ENCODE data around the gene RNASE13.
A peak's percentile ranks its signal among the peaks of the same experiment; 100 is the strongest.

Gene RNASE13

GRCh38 chr14:21030531-21030930 lies 4.1 kb downstream of the RNASE13 start:
- no peak for TF ChIP-seq FOXP2 (optimal IDR thresholded peaks at IDR 0.05; ENCODE audit: control extremely low read depth, extremely low read length, insufficient read depth)
- TF ChIP-seq POLR2AphosphoS5 (IDR thresholded peaks at IDR 0.05; ENCODE audit: borderline replicate concordance, low read depth, low read length): no peak
- TF ChIP-seq EZH2 (IDR thresholded peaks at IDR 0.05): no peak
- Histone ChIP-seq H3K9me3 (ENCODE audit: low read depth, low read length) (no peaks in the 10 kb centered on the region), H3K9ac (ENCODE audit: insufficient read length) (no peak overlapping the region), H3K36me3 (ENCODE audit: insufficient read depth, low read length) (no peaks in the 10 kb centered on the region), H3K27ac (no peak overlapping the region), H3K4me3 (no peak overlapping the region)
- DNase-seq (ENCODE audit: low read depth, low spot score): no peak

DNA sequence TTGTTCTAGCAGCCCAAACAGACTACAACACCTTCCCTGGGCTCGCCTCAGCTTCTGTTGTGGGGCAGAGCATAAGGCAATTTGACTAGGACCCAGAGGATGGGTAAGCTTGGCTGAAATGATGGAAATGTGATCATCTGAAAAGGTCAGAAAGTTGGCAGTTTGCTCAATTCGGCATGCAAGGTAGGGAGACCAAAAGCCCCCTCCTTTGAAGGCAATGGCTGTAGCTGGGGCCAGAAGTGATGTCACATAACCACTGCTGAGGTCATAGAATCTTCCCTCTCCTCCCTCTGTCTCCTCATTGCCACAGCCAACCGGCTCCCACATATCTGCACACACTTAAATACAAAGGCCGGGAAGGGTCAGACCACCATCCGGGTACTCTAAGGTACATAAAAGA lies 4.7 kb downstream of the RNASE13 start, which contains the start of gene TPPP2:
TPPP2 (plus strand) TSS at position 301 of the 400 bp plus-strand sequence. CDS start 365 bp downstream, outside the sequence.
- Histone ChIP-seq H3K9me3 (ENCODE audit: low read depth, low read length) (no peaks in the 10 kb centered on the region), H3K27ac (no peak within 1 kb of the TSS), H3K9ac (ENCODE audit: insufficient read length) (no peak within 1 kb of the TSS), H3K36me3 (ENCODE audit: insufficient read depth, low read length) (no peaks in the 10 kb centered on the region), H3K4me3 (no peak within 1 kb of the TSS)
- TF ChIP-seq POLR2AphosphoS5 (IDR thresholded peaks at IDR 0.05; ENCODE audit: borderline replicate concordance, low read depth, low read length) (no peak), EZH2 (IDR thresholded peaks at IDR 0.05) (no peak), FOXP2 (optimal IDR thresholded peaks at IDR 0.05; ENCODE audit: control extremely low read depth, extremely low read length, insufficient read depth) (no peak)
- DNase-seq (ENCODE audit: low read depth, low spot score): no peak

- no peak overlapping the region for H3K27ac ChIP-seq
- DNase-seq (ENCODE audit: low read depth, low spot score): no peak
- H3K4me3 ChIP-seq: no peak overlapping the region
- H3K9ac ChIP-seq (ENCODE audit: insufficient read length): no peak overlapping the region
- no peaks in the 10 kb centered on the region for H3K9me3 ChIP-seq (ENCODE audit: low read depth, low read length)
- TF ChIP-seq POLR2AphosphoS5 (IDR thresholded peaks at IDR 0.05; ENCODE audit: borderline replicate concordance, low read depth, low read length) (no peak), FOXP2 (optimal IDR thresholded peaks at IDR 0.05; ENCODE audit: control extremely low read depth, extremely low read length, insufficient read depth) (no peak), EZH2 (IDR thresholded peaks at IDR 0.05) (no peak)
- H3K36me3 ChIP-seq (ENCODE audit: insufficient read depth, low read length): no peaks in the 10 kb centered on the region
Measured at GRCh38 chr14:21026988-21027315, 7.7 kb downstream of the RNASE13 start.

GRCh38 chr14:21026274-21026987 lies 8.2 kb downstream of the RNASE13 start:
- TF ChIP-seq FOXP2 (optimal IDR thresholded peaks at IDR 0.05; ENCODE audit: control extremely low read depth, extremely low read length, insufficient read depth): no peak
- no peak for TF ChIP-seq POLR2AphosphoS5 (IDR thresholded peaks at IDR 0.05; ENCODE audit: borderline replicate concordance, low read depth, low read length)
- no peak for TF ChIP-seq EZH2 (IDR thresholded peaks at IDR 0.05)

DNA sequence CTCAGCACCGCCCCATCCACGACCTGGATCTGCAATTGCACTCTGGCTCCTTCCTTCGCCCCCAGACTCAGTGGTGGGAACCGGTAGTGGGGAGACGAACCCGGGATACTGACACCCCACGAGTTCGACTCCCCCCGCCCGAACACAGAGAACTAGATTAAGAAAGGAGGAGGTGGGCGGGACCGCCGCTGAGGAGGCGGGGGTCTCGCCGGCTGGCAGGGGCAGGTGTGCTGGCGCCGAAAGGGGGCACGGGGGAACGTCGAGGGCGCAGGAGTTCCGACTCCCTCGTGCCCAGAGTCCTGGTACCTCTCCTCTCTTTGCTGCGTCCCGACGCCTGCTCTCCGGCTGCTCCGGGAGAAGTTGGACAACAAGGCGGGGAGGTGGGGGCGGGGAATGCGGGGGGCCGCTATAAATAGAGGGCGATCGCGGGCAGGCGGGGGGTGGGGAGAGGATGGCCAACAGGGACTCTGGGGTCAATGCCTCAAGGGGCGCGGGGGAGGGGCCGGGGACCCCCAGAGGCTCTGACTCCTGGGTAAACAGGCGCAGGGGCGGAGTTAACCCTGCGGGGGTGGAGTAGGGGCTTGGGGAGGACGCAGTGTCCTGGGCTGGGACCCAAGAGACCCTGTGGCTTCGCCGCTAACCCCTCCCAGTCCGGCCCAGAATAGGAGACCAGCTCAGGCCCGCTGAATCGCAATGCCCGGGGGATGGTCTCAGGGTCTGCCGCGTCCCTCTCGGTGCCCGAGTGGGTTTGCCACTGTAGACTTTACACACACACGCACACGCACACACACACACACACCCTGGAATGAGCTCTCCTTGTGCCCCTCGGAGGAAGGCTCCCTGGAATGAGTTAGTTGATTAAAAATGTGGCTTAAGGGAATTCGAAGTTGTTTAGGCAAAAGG lies 9.0 kb downstream of the RNASE13 start:
- Histone ChIP-seq H3K9ac (ENCODE audit: insufficient read length) (peak overlapping the region; percentile 70), H3K4me3 (peak overlapping the region; percentile 87)

More at GRCh38 chr14:21026274-21026987, 8.2 kb downstream of the RNASE13 start:
- no peak overlapping the region for H3K4me3 ChIP-seq
- no peak overlapping the region for H3K9ac ChIP-seq (ENCODE audit: insufficient read length)
- H3K36me3 ChIP-seq (ENCODE audit: insufficient read depth, low read length): no peaks in the 10 kb centered on the region; the same call in 1 of the 2 replicates
- no peak overlapping the region for H3K27ac ChIP-seq
- no peak for DNase-seq (ENCODE audit: low read depth, low spot score)
- H3K9me3 ChIP-seq (ENCODE audit: low read depth, low read length): no peaks in the 10 kb centered on the region

GRCh38 chr14:21024585-21025370 lies 9.8 kb downstream of the RNASE13 start, which contains the start of gene NDRG2:
NDRG2 (minus strand) TSS chr14:21025061; CDS start chr14:21023315, 1,746 bp downstream.
- TF ChIP-seq FOXP2 (optimal IDR thresholded peaks at IDR 0.05; ENCODE audit: control extremely low read depth, extremely low read length, insufficient read depth) (no peak), EZH2 (IDR thresholded peaks at IDR 0.05) (no peak), POLR2AphosphoS5 (IDR thresholded peaks at IDR 0.05; ENCODE audit: borderline replicate concordance, low read depth, low read length) (no peak; the same call in 1 of the 2 replicates)
- DNase-seq (ENCODE audit: low read depth, low spot score): no peak
- H3K4me3 ChIP-seq: peak within 1 kb of the TSS; percentile 87
- no peaks in the 10 kb centered on the region; the same call in 1 of the 2 replicates for H3K36me3 ChIP-seq (ENCODE audit: insufficient read depth, low read length)
- no peak within 1 kb of the TSS for H3K27ac ChIP-seq
- peak within 1 kb of the TSS; percentile 70 for H3K9ac ChIP-seq (ENCODE audit: insufficient read length)
- no peaks in the 10 kb centered on the region for H3K9me3 ChIP-seq (ENCODE audit: low read depth, low read length)

More for the DNA sequence above, 9.0 kb downstream of the RNASE13 start:
- Histone ChIP-seq H3K27ac (no peak overlapping the region), H3K36me3 (ENCODE audit: insufficient read depth, low read length) (no peaks in the 10 kb centered on the region; the same call in 1 of the 2 replicates), H3K9me3 (ENCODE audit: low read depth, low read length) (no peaks in the 10 kb centered on the region)
- DNase-seq (ENCODE audit: low read depth, low spot score): no peak
- TF ChIP-seq FOXP2 (optimal IDR thresholded peaks at IDR 0.05; ENCODE audit: control extremely low read depth, extremely low read length, insufficient read depth) (no peak), POLR2AphosphoS5 (IDR thresholded peaks at IDR 0.05; ENCODE audit: borderline replicate concordance, low read depth, low read length) (no peak), EZH2 (IDR thresholded peaks at IDR 0.05) (no peak)

- Histone ChIP-seq H3K9me3 (ENCODE audit: low read depth, low read length) (no peaks in the 10 kb centered on the region), H3K27ac (no peak overlapping the region), H3K9ac (ENCODE audit: insufficient read length) (peak overlapping the region; percentile 70), H3K36me3 (ENCODE audit: insufficient read depth, low read length) (no peaks in the 10 kb centered on the region; the same call in 1 of the 2 replicates), H3K4me3 (peak overlapping the region; percentile 87)
- DNase-seq (ENCODE audit: low read depth, low spot score): no peak
- TF ChIP-seq EZH2 (IDR thresholded peaks at IDR 0.05) (no peak), POLR2AphosphoS5 (IDR thresholded peaks at IDR 0.05; ENCODE audit: borderline replicate concordance, low read depth, low read length) (no peak), FOXP2 (optimal IDR thresholded peaks at IDR 0.05; ENCODE audit: control extremely low read depth, extremely low read length, insufficient read depth) (no peak)
Measured at GRCh38 chr14:21023817-21024584, 10.6 kb downstream of the RNASE13 start.

All from SK-N-MC (cell line).